GM12873 (cell line): ENCODE results near the gene OXCT1.

Source experiments
- TF ChIP-seq, protein P1 (sequence below): IDR thresholded peaks from 2 replicates; pipeline ENCODE4 v1.5.1; 2012; ENCODE audit warnings: low read depth, mild to moderate bottlenecking, moderate library complexity, low read length, control low read depth; ENCODE audit not compliant: insufficient read depth; ENCODE audit errors: missing control alignments

Gene OXCT1

DNA sequence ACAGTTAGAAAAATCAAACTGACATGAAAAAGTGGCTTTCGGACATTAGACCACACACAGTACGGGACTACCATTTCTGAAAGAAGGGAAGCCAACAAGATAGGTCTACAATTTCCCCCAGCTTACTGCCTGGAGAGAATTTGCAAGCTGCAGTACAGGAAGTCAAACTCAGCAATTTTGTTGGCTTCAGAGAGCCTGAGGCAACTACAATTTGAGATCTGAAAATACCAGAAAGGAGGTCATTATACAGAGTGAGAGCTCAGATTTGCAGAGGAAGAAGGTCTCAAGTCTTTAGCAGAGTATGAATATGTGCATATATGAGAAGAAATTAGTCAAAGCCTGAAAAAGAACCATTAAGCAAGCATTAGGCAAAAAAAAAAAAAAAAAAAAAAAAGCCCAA, 83.0 kb downstream of the OXCT1 start:
- TF ChIP-seq, protein P1, sequence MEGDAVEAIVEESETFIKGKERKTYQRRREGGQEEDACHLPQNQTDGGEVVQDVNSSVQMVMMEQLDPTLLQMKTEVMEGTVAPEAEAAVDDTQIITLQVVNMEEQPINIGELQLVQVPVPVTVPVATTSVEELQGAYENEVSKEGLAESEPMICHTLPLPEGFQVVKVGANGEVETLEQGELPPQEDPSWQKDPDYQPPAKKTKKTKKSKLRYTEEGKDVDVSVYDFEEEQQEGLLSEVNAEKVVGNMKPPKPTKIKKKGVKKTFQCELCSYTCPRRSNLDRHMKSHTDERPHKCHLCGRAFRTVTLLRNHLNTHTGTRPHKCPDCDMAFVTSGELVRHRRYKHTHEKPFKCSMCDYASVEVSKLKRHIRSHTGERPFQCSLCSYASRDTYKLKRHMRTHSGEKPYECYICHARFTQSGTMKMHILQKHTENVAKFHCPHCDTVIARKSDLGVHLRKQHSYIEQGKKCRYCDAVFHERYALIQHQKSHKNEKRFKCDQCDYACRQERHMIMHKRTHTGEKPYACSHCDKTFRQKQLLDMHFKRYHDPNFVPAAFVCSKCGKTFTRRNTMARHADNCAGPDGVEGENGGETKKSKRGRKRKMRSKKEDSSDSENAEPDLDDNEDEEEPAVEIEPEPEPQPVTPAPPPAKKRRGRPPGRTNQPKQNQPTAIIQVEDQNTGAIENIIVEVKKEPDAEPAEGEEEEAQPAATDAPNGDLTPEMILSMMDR, result no peak

DNA sequence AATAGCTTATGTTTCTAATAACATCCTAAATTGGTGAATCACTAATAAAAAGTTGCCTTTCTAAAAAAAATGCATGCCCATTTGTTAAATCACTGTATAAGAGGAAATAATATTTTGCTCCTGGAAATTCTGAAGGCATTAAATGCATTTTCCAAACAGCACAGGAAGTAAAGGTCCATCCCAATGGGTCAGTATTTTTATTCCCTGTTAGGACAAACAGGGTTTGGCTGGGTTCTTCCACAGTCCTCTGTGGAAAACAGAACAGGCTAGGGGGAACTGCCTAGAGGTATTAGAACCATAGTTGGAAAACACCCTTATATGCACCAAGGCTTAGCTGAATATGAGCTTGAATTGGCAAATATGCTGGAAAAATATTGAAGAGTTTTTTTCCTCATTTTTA, 85.2 kb downstream of the OXCT1 start:
- TF ChIP-seq, protein P1, result no peak

DNA sequence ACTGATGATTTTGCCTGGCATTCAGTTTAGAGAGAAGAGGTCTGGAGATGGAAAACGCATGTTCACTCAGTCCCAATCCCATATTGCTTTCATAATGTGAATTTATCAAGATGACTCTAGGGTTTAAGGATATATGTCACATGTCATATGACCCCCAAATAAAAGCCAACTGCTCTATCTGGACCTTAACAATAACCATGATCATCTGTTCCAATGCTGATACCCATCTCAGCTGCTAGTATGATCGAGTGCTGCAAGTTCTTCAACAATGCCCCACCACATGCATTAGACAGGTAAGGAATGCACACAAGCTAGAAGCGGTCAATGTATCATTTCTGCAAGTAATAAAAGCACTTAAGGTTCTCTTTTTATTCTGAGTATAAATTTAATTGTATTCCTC, 91.8 kb downstream of the OXCT1 start:
- TF ChIP-seq, protein P1, result no peak

DNA sequence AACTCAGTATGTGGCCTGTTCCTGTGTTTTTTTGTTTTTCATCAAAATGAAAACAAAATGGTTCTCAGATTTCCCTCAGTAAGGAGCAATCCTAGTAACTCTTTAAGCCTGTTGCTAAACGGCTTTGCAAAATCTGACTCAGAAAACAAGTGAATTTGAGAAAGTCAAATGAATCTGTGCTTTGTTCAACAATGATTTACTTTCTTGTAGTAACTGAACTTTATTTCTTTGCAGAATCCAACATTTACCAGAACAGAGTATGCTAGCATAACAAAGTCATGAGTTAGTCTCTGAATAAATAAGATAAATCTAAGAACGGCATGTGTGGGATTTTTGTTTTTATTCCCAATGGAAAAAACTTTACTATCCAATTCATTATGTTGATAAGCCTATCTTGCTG, 93.8 kb downstream of the OXCT1 start:
- TF ChIP-seq, protein P1, result no peak

DNA sequence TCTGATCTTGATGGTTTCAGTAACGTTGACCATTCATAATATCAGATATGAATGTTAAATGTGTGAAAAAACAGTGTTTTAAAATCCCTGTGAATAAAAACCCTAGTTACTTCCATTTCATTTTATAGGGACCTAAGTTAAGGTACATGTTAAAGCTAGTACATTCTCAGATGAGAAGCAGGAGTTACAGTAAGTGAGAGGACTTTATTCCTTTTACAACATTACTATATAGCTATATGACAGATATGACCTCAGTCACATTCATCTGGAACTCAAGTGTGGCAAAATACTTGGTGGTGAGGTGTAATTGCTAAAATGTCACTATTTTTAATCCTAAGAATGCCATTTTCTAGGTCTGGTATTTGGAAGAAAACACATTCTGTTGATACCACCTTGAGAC, 96.4 kb downstream of the OXCT1 start:
- TF ChIP-seq, protein P1, result no peak

DNA sequence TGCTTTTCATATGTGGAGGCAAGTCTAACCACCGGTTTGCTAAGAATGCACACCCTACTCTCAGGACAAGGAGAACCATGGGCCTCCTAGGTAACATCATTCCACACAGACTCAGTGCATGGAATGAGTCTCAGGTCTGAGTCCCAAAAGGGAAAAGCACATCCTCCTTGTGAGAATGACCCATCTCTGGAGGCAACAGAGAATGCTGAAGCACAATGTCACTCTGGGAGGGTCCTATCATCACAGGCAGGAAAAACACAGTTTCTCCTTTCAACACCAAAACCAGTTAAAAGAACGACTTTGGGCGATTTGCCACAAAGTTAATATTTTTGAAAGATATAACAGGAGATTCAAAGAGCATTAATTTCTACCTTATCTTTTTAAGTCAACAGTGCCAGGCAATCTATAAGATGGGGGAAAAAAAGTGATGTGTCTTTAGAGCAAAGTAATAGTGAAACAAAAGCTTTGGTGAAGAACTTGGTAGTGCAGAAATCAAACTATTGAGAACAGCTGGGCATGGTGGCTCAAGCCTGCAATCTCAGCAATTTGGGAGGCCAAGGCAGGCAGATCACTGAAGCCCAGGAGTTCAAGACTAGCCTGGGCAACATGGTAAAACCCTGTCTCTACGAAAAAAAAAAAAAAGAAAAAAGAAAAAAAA, 97.3 kb downstream of the OXCT1 start:
- TF ChIP-seq, protein P1, result no peak

DNA sequence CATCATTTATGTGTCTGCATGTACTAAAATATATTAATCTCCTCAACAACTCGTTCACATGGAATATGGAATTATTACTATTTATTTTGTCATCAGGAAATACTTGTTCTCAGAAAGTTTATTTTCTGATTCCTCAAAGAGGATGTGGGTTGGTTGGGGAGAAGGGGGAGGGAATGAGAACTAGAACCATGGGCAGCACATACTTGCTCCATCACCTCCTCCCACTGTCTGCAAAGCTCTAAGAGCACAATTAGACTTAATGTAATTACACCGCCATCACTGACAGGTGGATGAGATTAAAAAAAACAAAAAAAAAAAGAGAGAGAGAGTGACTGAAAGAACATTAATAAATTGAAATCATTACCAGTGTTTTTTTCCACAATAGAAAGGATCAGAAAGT, 98.2 kb downstream of the OXCT1 start:
- TF ChIP-seq, protein P1, result no peak
